Right ventricle myocardium inferior (tissue), 1 donor: ENCODE data around the gene LRRC26. TPM values are rescaled to one million over a fixed set of nuclear protein-coding genes. Genes with fewer than 3 reads are reported as not detected.

Experiments
- ATAC-seq: fragments of 200-7000 bp; cut with Tn5 transposase; one replicate; pipeline ENCODE4 v1.9.1; 2020; ENCODE audit warnings: mild to moderate bottlenecking, moderate library complexity
- DNase-seq: peaks from one replicate; pipeline ENCODE4 v3.0.0; 2021; ENCODE audit errors: missing footprints
- intact Hi-C: fragments of 100-400 bp; cut with DNase I; formaldehyde crosslinking; loops from one replicate; pipeline ENCODE4 v1.11.0; 2022
- total RNA-seq: library from RNA; stranded (reverse); fragmentation: NEBNext Ultra II Directional; extraction: Animal tissue kit (Norgen Biotek cat#: 25700); gene quantifications from one replicate; pipeline ENCODE4 v1.2.1, GENCODE V29; 2021
- donor health status: DM: no; HTN: yes; CAD: no; lungs with severe emphysema.

Gene LRRC26
- total RNA-seq, 1 donor from 2014 or later = not detected

- DNase-seq (no peak), ATAC-seq (no peak)
- intact Hi-C loops = no loop called here
Measured at GRCh38 chr9:137160716-137161557, 8.9 kb downstream of the LRRC26 start.

- intact Hi-C loops = no loop called here
- DNase-seq (no peak), ATAC-seq (no peak)
Measured at GRCh38 chr9:137160054-137160425, 9.8 kb downstream of the LRRC26 start.

- ATAC-seq = no peak
- no peak for DNase-seq
- intact Hi-C loops = no loop called here
Measured at GRCh38 chr9:137159105-137160053, 10.5 kb downstream of the LRRC26 start.

GRCh38 chr9:137158625-137159024, 11.2 kb downstream of the LRRC26 start:
- DNase-seq (no peak), ATAC-seq (no peak)
- intact Hi-C loops = no loop called here

- ATAC-seq = no peak
- intact Hi-C loops = no loop called here
Measured at GRCh38 chr9:137157618-137158415, 12.0 kb downstream of the LRRC26 start.

GRCh38 chr9:137156567-137157375, 13.1 kb downstream of the LRRC26 start:
- intact Hi-C loops = no loop called here
- ATAC-seq (no peak), DNase-seq (peak; percentile 74)

More at GRCh38 chr9:137157618-137158415, 12.0 kb downstream of the LRRC26 start:
- no peak for DNase-seq

- no peak for ATAC-seq
- DNase-seq = no peak
- intact Hi-C loops = no loop called here
Measured at GRCh38 chr9:137152844-137153405, 16.9 kb downstream of the LRRC26 start.

GRCh38 chr9:137150617-137151457, 19.0 kb downstream of the LRRC26 start:
- ATAC-seq = no peak
- intact Hi-C loops = no loop called here
- DNase-seq = no peak

- ATAC-seq (no peak), DNase-seq (no peak)
- intact Hi-C loops = no loop called here
Measured at GRCh38 chr9:137149942-137150616, 19.8 kb downstream of the LRRC26 start.

GRCh38 chr9:137149363-137149762, 20.5 kb downstream of the LRRC26 start:
- ATAC-seq = no peak

GRCh38 chr9:137148661-137149060, 21.2 kb downstream of the LRRC26 start:
- intact Hi-C loops = no loop called here
- ATAC-seq (no peak), DNase-seq (peak; percentile 11)

More at GRCh38 chr9:137149363-137149762, 20.5 kb downstream of the LRRC26 start:
- DNase-seq = no peak
- intact Hi-C loops = no loop called here

GRCh38 chr9:137148242-137148641, 21.6 kb downstream of the LRRC26 start:
- intact Hi-C loops = no loop called here
- ATAC-seq (no peak), DNase-seq (peak; percentile 9)

- DNase-seq = no peak
- no peak for ATAC-seq
- intact Hi-C loops = no loop called here
Measured at GRCh38 chr9:137147793-137148160, 22.1 kb downstream of the LRRC26 start.

GRCh38 chr9:137147091-137147792, 22.6 kb downstream of the LRRC26 start:
- ATAC-seq (no peak), DNase-seq (peak; percentile 31)
- intact Hi-C loops = no loop called here

GRCh38 chr9:137146527-137146918, 23.3 kb downstream of the LRRC26 start:
- no peak for ATAC-seq
- intact Hi-C loops = no loop called here
- DNase-seq = peak; percentile 6
